Fibroblast of lung (primary cell): ENCODE measurements around the gene GPC5. TPM values are rescaled to one million over a fixed set of nuclear protein-coding genes. Genes with fewer than 3 reads are reported as not detected.

Source experiments
- DNase-seq, 2 donors: peaks; one replicate each; pipeline versions ENCODE4 v3.0.0 to v3.0.0-alpha.2; 2010; ENCODE audit warnings: low read depth in 2 of 2
- H2AFZ ChIP-seq: 2 replicates; pipeline ENCODE4 v1.5.1; 2012; ENCODE audit warnings: low read length, control low read depth, inconsistent platforms
- H3K27ac ChIP-seq: 2 replicates; pipeline ENCODE4 v1.5.1; 2011; ENCODE audit warnings: low read length, control low read depth; ENCODE audit not compliant: insufficient read depth
- H3K27me3 ChIP-seq: 2 replicates; pipeline ENCODE4 v1.5.1; 2011; ENCODE audit warnings: mild to moderate bottlenecking, low read length; ENCODE audit not compliant: control insufficient read depth, insufficient read depth
- H3K36me3 ChIP-seq: 2 replicates; pipeline ENCODE4 v1.5.1; 2011; ENCODE audit warnings: low read length; ENCODE audit not compliant: control insufficient read depth, insufficient read depth
- H3K4me1 ChIP-seq: 2 replicates; pipeline ENCODE4 v1.5.1; 2011; ENCODE audit warnings: low read length; ENCODE audit not compliant: control insufficient read depth, insufficient read depth; ENCODE audit errors: extremely low read depth
- H3K4me2 ChIP-seq: 2 replicates; pipeline ENCODE4 v1.5.1; 2011; ENCODE audit warnings: low read length, control low read depth; ENCODE audit not compliant: insufficient read depth; ENCODE audit errors: extremely low read depth
- H3K4me3 ChIP-seq, 4 experiments: fragments of 200-600 bp in 1 of 4; sonication (generic) in 1 of 4; replicated peaks in 1 of 4; 2 replicates each; pipeline ENCODE4 v1.5.1; 2011 to 2016; ENCODE audit warnings: low read length in 4 of 4, low read depth in 3 of 4, mild to moderate bottlenecking in 3 of 4, control low read depth in 2 of 4, inconsistent platforms in 1 of 4, mixed read lengths in 1 of 4; ENCODE audit not compliant: insufficient read depth in 1 of 4; ENCODE audit errors: control extremely low read depth in 1 of 4
- H3K79me2 ChIP-seq: 2 replicates; pipeline ENCODE4 v1.5.1; 2012; ENCODE audit warnings: mild to moderate bottlenecking, low read length, inconsistent platforms; ENCODE audit not compliant: control insufficient read depth, insufficient read depth
- H3K9ac ChIP-seq: 2 replicates; pipeline ENCODE4 v1.5.1; 2011; ENCODE audit warnings: mild to moderate bottlenecking, low read length, control low read depth; ENCODE audit not compliant: insufficient read depth
- H3K9me3 ChIP-seq: 2 replicates; pipeline ENCODE4 v1.5.1; 2012; ENCODE audit warnings: low read depth, low read length; ENCODE audit not compliant: control insufficient read depth, insufficient read depth
- H4K20me1 ChIP-seq: 2 replicates; pipeline ENCODE4 v1.5.1; 2011; ENCODE audit warnings: low read length; ENCODE audit not compliant: control insufficient read depth, insufficient read depth; ENCODE audit errors: extremely low read depth
- CTCF ChIP-seq, 2 donors: IDR thresholded peaks in 1 of 2; conservative IDR thresholded peaks in 1 of 2; 1 replicate in 1 of 2; 2 replicates in 1 of 2; pipeline ENCODE4 v1.5.1; 2011 to 2012; ENCODE audit warnings: low read length in 2 of 2, control low read depth in 1 of 2, inconsistent platforms in 1 of 2, low read depth in 1 of 2, mild to moderate bottlenecking in 1 of 2
- EZH2 ChIP-seq: IDR thresholded peaks from 2 replicates; pipeline ENCODE4 v1.5.1; 2012; ENCODE audit warnings: low read length, control low read depth, mild to moderate bottlenecking; ENCODE audit errors: missing control alignments
- polyA plus RNA-seq, 2 donors: library from polyadenylated mRNA; depleted of rRNA in 1 of 2; stranded (reverse) in 1 of 2; unstranded in 1 of 2; fragments of >200 nt; gene quantifications; 2 replicates each; pipeline ENCODE4 v1.2.1, GENCODE V29; 2011 to 2012; ENCODE audit warnings: missing spikeins in 1 of 2
- total RNA-seq: library from RNA; depleted of rRNA; stranded (reverse); fragments of >200 nt; gene quantifications from 2 replicates; pipeline ENCODE4 v1.2.1, GENCODE V29; 2014

GPC5 gene
- total and polyA plus RNA-seq, 2 donors (not counting 1 experiment from before 2014, with no cell fraction given) = 0.17 TPM; not detected in 1

GRCh38 chr13:91397595-91397994, 826 bp upstream of the GPC5 start:
- Histone ChIP-seq H3K4me1 (no peaks in the 10 kb centered on the region), H3K27me3 (peaks cover 12% of the 10 kb centered on the region), H3K4me3 (no peak overlapping the region), H2AFZ (no peak overlapping the region), H3K4me2 (no peak overlapping the region), H3K79me2 (no peaks in the 10 kb centered on the region), H3K9ac (no peak overlapping the region), H4K20me1 (no peaks in the 10 kb centered on the region), H3K9me3 (no peaks in the 10 kb centered on the region), H3K27ac (no peak overlapping the region), H3K36me3 (no peaks in the 10 kb centered on the region)
- no peak for DNase-seq
- TF ChIP-seq CTCF (conservative IDR thresholded peaks at IDR 0.05 in 1 of 2, IDR thresholded peaks at IDR 0.05 in 1 of 2; ENCODE audit: low read depth in 1 of 2, low read length in 2 of 2) = no peak
- no peak for TF ChIP-seq EZH2

GRCh38 chr13:91399189-91400062, 1.0 kb downstream of the GPC5 start:
- no peaks in the 10 kb centered on the region for H3K4me1 ChIP-seq
- H3K79me2 ChIP-seq = no peaks in the 10 kb centered on the region
- no peaks in the 10 kb centered on the region for H3K9me3 ChIP-seq
- no peak overlapping the region for H2AFZ ChIP-seq
- no peaks in the 10 kb centered on the region for H4K20me1 ChIP-seq
- H3K27me3 ChIP-seq = peaks cover 12% of the 10 kb centered on the region
- no peak overlapping the region for H3K27ac ChIP-seq
- H3K9ac ChIP-seq = no peak overlapping the region
- no peak for DNase-seq
- H3K4me3 ChIP-seq = peak overlapping the region in 2 of 4 experiments; percentile 49 to 56
- TF ChIP-seq EZH2 (no peak), CTCF (conservative IDR thresholded peaks at IDR 0.05 in 1 of 2, IDR thresholded peaks at IDR 0.05 in 1 of 2; ENCODE audit: low read depth in 1 of 2, low read length in 2 of 2) (no peak)
- H3K4me2 ChIP-seq = peak overlapping the region; percentile 90
- H3K36me3 ChIP-seq = no peaks in the 10 kb centered on the region

GRCh38 chr13:91400063-91400399, 1.6 kb downstream of the GPC5 start:
- TF ChIP-seq CTCF (conservative IDR thresholded peaks at IDR 0.05 in 1 of 2, IDR thresholded peaks at IDR 0.05 in 1 of 2; ENCODE audit: low read depth in 1 of 2, low read length in 2 of 2) = no peak
- no peak for TF ChIP-seq EZH2
- H3K9me3 ChIP-seq = no peaks in the 10 kb centered on the region

More at GRCh38 chr13:91400063-91400399, 1.6 kb downstream of the GPC5 start:
- DNase-seq = no peak
- no peak overlapping the region for H3K27ac ChIP-seq
- no peak overlapping the region for H3K9ac ChIP-seq
- H2AFZ ChIP-seq = no peak overlapping the region
- H3K79me2 ChIP-seq = no peaks in the 10 kb centered on the region
- H3K4me1 ChIP-seq = no peaks in the 10 kb centered on the region
- H3K27me3 ChIP-seq = peaks cover 12% of the 10 kb centered on the region
- H3K4me2 ChIP-seq = no peak overlapping the region
- no peaks in the 10 kb centered on the region for H3K36me3 ChIP-seq
- no peak overlapping the region for H3K4me3 ChIP-seq
- H4K20me1 ChIP-seq = no peaks in the 10 kb centered on the region
